ENCODE measurements around the gene CNOT9.

- TF ChIP-seq, protein P1, sequence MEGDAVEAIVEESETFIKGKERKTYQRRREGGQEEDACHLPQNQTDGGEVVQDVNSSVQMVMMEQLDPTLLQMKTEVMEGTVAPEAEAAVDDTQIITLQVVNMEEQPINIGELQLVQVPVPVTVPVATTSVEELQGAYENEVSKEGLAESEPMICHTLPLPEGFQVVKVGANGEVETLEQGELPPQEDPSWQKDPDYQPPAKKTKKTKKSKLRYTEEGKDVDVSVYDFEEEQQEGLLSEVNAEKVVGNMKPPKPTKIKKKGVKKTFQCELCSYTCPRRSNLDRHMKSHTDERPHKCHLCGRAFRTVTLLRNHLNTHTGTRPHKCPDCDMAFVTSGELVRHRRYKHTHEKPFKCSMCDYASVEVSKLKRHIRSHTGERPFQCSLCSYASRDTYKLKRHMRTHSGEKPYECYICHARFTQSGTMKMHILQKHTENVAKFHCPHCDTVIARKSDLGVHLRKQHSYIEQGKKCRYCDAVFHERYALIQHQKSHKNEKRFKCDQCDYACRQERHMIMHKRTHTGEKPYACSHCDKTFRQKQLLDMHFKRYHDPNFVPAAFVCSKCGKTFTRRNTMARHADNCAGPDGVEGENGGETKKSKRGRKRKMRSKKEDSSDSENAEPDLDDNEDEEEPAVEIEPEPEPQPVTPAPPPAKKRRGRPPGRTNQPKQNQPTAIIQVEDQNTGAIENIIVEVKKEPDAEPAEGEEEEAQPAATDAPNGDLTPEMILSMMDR (conservative IDR thresholded peaks at IDR 0.05; ENCODE audit: low read length): no peak
- no peak for TF ChIP-seq EZH2phosphoT487 (IDR thresholded peaks at IDR 0.05; ENCODE audit: borderline replicate concordance)
These were observed 36.8 kb downstream of the CNOT9 start for GRCh38 chr2:218605432-218605831.

Measured in Loucy (cell line).